NK-92 (cell line): Measurements from ENCODE around the gene SLC39A11.

ENCODE experiments used
- DNase-seq: peaks from one replicate; lab custom pipeline; 2025; ENCODE audit not compliant: unreplicated experiment; lab: John Stamatoyannopoulos, UW

The SLC39A11 gene

GRCh38 chr17:72609501-72609900 lies 483.0 kb downstream of the SLC39A11 start:
- no peak for DNase-seq

GRCh38 chr17:72608436-72608835 lies 484.1 kb downstream of the SLC39A11 start:
- DNase-seq, result no peak

- no peak for DNase-seq
Measured at GRCh38 chr17:72606656-72607055, 485.8 kb downstream of the SLC39A11 start.

DNA sequence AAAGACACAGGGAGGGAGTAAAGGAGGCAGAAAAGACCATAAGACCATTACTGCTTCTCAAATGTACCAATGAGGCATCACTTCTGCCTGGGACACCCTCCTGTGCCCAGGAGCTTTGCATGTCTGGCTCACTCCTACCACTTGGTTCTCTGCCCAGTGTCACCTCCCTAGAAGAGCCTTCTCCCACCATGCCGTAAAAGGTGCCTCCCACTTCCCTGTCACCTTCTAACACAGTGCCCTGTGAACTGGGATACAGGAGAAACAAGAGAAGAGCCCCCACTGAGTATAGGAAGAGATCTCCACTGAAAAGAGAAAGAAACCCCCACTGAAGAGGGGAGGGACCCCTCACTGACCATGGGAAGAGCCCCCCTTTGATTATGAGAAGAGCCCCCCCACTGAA lies 486.9 kb downstream of the SLC39A11 start:
- DNase-seq, result no peak

GRCh38 chr17:72604518-72604917 lies 488.0 kb downstream of the SLC39A11 start:
- no peak for DNase-seq

DNA sequence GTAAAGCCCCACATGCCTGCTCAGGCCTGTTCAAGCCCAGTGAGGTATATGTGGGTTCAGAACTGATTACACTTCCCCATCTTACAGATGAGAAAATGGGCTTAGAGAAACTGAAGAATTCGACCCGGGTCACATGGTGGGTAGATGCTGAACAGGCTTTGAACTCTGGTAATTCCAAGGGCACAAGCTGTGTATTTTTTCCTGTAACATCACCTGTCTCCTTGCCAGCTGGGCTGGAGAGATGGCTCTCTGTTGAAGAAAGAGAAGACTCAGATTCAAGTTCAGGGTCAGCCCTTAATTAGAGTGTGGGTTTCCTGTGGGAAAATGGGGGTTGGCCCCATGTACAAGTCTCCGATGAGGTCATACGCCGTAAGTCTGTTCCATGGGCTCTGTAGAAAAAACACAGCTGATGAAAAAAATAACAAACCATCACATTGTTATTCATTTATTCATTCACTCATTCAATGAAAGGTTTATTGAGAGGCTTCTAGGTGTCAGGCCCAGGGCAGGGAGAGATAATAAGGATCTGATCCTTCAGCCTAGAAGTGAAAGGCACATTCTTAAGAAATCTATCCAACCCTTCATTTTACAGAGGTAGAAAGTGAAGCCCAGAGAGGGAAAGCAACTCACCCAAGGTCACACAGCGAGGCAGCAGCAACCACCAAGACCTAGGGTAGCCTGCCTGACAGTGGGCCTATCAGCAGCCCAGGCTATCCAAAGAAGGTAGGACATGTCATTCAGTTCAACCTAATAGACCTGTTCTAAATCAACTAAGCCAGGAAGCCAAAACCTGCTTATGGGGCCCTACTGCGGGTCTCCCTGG lies 488.9 kb downstream of the SLC39A11 start:
- DNase-seq, result no peak

- no peak for DNase-seq
Measured at GRCh38 chr17:72602517-72603419, 489.7 kb downstream of the SLC39A11 start.

DNA sequence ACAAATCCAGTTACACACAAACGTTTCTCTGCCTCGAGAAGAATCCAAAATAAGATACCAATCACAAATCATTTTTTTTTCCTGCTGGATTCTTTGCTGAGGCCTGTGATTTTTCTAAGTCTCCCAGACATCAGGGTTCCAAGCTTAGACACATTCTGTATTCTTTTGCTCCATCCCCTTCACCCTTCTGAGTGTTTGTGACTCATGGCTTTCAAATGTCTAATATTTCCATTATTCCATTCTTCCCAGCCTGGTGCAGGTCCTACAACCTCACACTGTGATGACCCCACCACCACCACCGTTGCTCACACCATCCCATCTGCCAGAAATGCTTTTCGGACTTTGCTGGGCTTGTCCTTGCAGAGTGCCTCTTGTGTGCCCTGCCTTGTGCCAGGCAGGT lies 491.6 kb downstream of the SLC39A11 start:
- no peak for DNase-seq

- no peak for DNase-seq
Measured at GRCh38 chr17:72599891-72600290, 492.6 kb downstream of the SLC39A11 start.

GRCh38 chr17:72598695-72599094 lies 493.8 kb downstream of the SLC39A11 start:
- DNase-seq, result no peak

GRCh38 chr17:72597354-72598087 lies 495.0 kb downstream of the SLC39A11 start:
- no peak for DNase-seq
